Mucosa of rectum (tissue), 2 donors: ENCODE measurements around the gene DAB1.

Source experiments
- H3K27ac ChIP-seq, 2 donors: one replicate each; pipeline ENCODE4 v1.7.0; 2013; ENCODE audit warnings: inconsistent platforms in 2 of 2, low read depth in 2 of 2, low read length in 2 of 2
- H3K27me3 ChIP-seq, 2 donors: one replicate each; pipeline ENCODE4 v1.7.0; 2013; ENCODE audit warnings: low read length in 2 of 2; ENCODE audit not compliant: control insufficient read depth in 2 of 2, insufficient read depth in 2 of 2
- H3K36me3 ChIP-seq, 2 donors: one replicate each; pipeline ENCODE4 v1.7.0; 2013; ENCODE audit warnings: low read length in 2 of 2; ENCODE audit not compliant: control insufficient read depth in 2 of 2, insufficient read depth in 2 of 2
- H3K4me1 ChIP-seq, 2 donors: one replicate each; pipeline ENCODE4 v1.7.0; 2013; ENCODE audit warnings: low read length in 2 of 2, mild to moderate bottlenecking in 1 of 2; ENCODE audit not compliant: control insufficient read depth in 2 of 2, insufficient read depth in 2 of 2
- H3K4me3 ChIP-seq, 2 donors: one replicate each; pipeline ENCODE4 v1.7.0; 2013; ENCODE audit warnings: low read length in 2 of 2
- H3K9ac ChIP-seq, 2 donors: one replicate each; pipeline ENCODE4 v1.7.0; 2013; ENCODE audit warnings: low read length in 2 of 2, low read depth in 1 of 2, mild to moderate bottlenecking in 1 of 2
- H3K9me3 ChIP-seq, 2 donors: one replicate each; pipeline ENCODE4 v1.7.0; 2013; ENCODE audit warnings: low read length in 2 of 2; ENCODE audit not compliant: control insufficient read depth in 2 of 2
- donor health status: healthy.
- donor health status: Normal muscosa, but diverticular disease.

The DAB1 gene

GRCh38 chr1:57293214-57293613 is 130.6 kb downstream of the DAB1 start:
- Histone ChIP-seq H3K36me3 (no peaks in the 10 kb centered on the region), H3K9ac (no peak overlapping the region), H3K27me3 (no peaks in the 10 kb centered on the region), H3K27ac (no peak overlapping the region), H3K9me3 (no peaks in the 10 kb centered on the region), H3K4me1 (no peaks in the 10 kb centered on the region), H3K4me3 (no peak overlapping the region)

- Histone ChIP-seq H3K4me1 (no peaks in the 10 kb centered on the region), H3K36me3 (no peaks in the 10 kb centered on the region), H3K9me3 (no peaks in the 10 kb centered on the region), H3K4me3 (no peak overlapping the region), H3K27ac (no peak overlapping the region), H3K27me3 (no peaks in the 10 kb centered on the region), H3K9ac (no peak overlapping the region)
Measured at GRCh38 chr1:57289781-57290180, 134.1 kb downstream of the DAB1 start.

GRCh38 chr1:57285992-57286391 is 137.9 kb downstream of the DAB1 start:
- H3K27me3 ChIP-seq: no peaks in the 10 kb centered on the region
- H3K4me1 ChIP-seq: no peaks in the 10 kb centered on the region
- H3K36me3 ChIP-seq: no peaks in the 10 kb centered on the region
- no peak overlapping the region for H3K9ac ChIP-seq
- H3K4me3 ChIP-seq: no peak overlapping the region
- no peaks in the 10 kb centered on the region for H3K9me3 ChIP-seq
- H3K27ac ChIP-seq: no peak overlapping the region

GRCh38 chr1:57282411-57282810 is 141.4 kb downstream of the DAB1 start:
- H3K36me3 ChIP-seq: no peaks in the 10 kb centered on the region
- H3K9ac ChIP-seq: no peak overlapping the region
- no peaks in the 10 kb centered on the region for H3K9me3 ChIP-seq
- H3K27me3 ChIP-seq: no peaks in the 10 kb centered on the region
- H3K4me3 ChIP-seq: no peak overlapping the region
- no peak overlapping the region for H3K27ac ChIP-seq
- no peaks in the 10 kb centered on the region for H3K4me1 ChIP-seq

- Histone ChIP-seq H3K9me3 (no peaks in the 10 kb centered on the region), H3K4me1 (no peaks in the 10 kb centered on the region), H3K9ac (no peak overlapping the region), H3K4me3 (no peak overlapping the region), H3K27me3 (no peaks in the 10 kb centered on the region), H3K27ac (no peak overlapping the region), H3K36me3 (no peaks in the 10 kb centered on the region)
Measured at GRCh38 chr1:57281324-57281723, 142.5 kb downstream of the DAB1 start.

- no peaks in the 10 kb centered on the region for H3K4me1 ChIP-seq
- no peaks in the 10 kb centered on the region for H3K9me3 ChIP-seq
- H3K9ac ChIP-seq: no peak overlapping the region
- H3K4me3 ChIP-seq: no peak overlapping the region
- H3K36me3 ChIP-seq: no peaks in the 10 kb centered on the region
- H3K27ac ChIP-seq: no peak overlapping the region
- H3K27me3 ChIP-seq: no peaks in the 10 kb centered on the region
Measured at GRCh38 chr1:57279909-57280666, 143.8 kb downstream of the DAB1 start.

GRCh38 chr1:57278558-57278957 is 145.3 kb downstream of the DAB1 start:
- Histone ChIP-seq H3K4me1 (no peaks in the 10 kb centered on the region), H3K4me3 (no peak overlapping the region), H3K9ac (no peak overlapping the region), H3K27me3 (no peaks in the 10 kb centered on the region), H3K36me3 (no peaks in the 10 kb centered on the region), H3K9me3 (no peaks in the 10 kb centered on the region), H3K27ac (no peak overlapping the region)

GRCh38 chr1:57277681-57278080 is 146.2 kb downstream of the DAB1 start:
- H3K9me3 ChIP-seq: no peaks in the 10 kb centered on the region
- H3K27ac ChIP-seq: no peak overlapping the region
- no peaks in the 10 kb centered on the region for H3K27me3 ChIP-seq
- no peaks in the 10 kb centered on the region for H3K36me3 ChIP-seq
- no peak overlapping the region for H3K9ac ChIP-seq
- H3K4me3 ChIP-seq: no peak overlapping the region
- H3K4me1 ChIP-seq: no peaks in the 10 kb centered on the region

- H3K27me3 ChIP-seq: no peaks in the 10 kb centered on the region
- H3K36me3 ChIP-seq: no peaks in the 10 kb centered on the region
- H3K4me1 ChIP-seq: no peaks in the 10 kb centered on the region
- H3K4me3 ChIP-seq: no peak overlapping the region
- no peak overlapping the region for H3K27ac ChIP-seq
- H3K9me3 ChIP-seq: no peaks in the 10 kb centered on the region
- no peak overlapping the region for H3K9ac ChIP-seq
Measured at GRCh38 chr1:57276918-57277317, 146.9 kb downstream of the DAB1 start.

- H3K4me1 ChIP-seq: no peaks in the 10 kb centered on the region
Measured at GRCh38 chr1:57272601-57273000, 151.3 kb downstream of the DAB1 start.

More at GRCh38 chr1:57272601-57273000, 151.3 kb downstream of the DAB1 start:
- Histone ChIP-seq H3K27ac (no peak overlapping the region), H3K36me3 (no peaks in the 10 kb centered on the region), H3K4me3 (no peak overlapping the region), H3K9ac (no peak overlapping the region), H3K9me3 (no peaks in the 10 kb centered on the region), H3K27me3 (no peaks in the 10 kb centered on the region)
